HepG2 (cell line): ENCODE data around the gene LHX1. TPM values are rescaled to one million over a fixed set of nuclear protein-coding genes. Genes with fewer than 3 reads are reported as not detected.

ENCODE experiments used
- ATF4 ChIP-seq, 2 experiments: fragments of 450-650 bp in 1 of 2; sonication (generic) in 1 of 2; formaldehyde crosslinking; IDR thresholded peaks; 2 replicates each; pipeline versions ENCODE4 v1.5.0 to v1.8.0; 2020 to 2022; ENCODE audit warnings: mild to moderate bottlenecking in 1 of 2, missing genetic modification reagents in 1 of 2
- CENPX ChIP-seq: sonication (generic); formaldehyde crosslinking; IDR thresholded peaks from 2 replicates; pipeline ENCODE4 v1.9.0; 2021; ENCODE audit warnings: mild to moderate bottlenecking, missing genetic modification reagents, moderate library complexity
- FOXP1 ChIP-seq, 2 experiments: fragments of 450-650 bp in 1 of 2; IDR thresholded peaks; 2 replicates each; pipeline ENCODE4 v1.6.1; 2017 to 2018; ENCODE audit warnings: antibody characterized with exemption in 1 of 2
- HMGA1 ChIP-seq: sonication (generic); formaldehyde crosslinking; conservative IDR thresholded peaks from 2 replicates; pipeline ENCODE4 v1.4.0; 2020; ENCODE audit warnings: missing genetic modification reagents
- IRF2 ChIP-seq: IDR thresholded peaks from 2 replicates; pipeline ENCODE4 v1.6.1; 2018; ENCODE audit warnings: missing genetic modification reagents, missing compliant biosample characterization
- KMT2B ChIP-seq: IDR thresholded peaks from 2 replicates; pipeline ENCODE4 v1.6.1; 2016; ENCODE audit warnings: missing genetic modification reagents, missing compliant biosample characterization
- MNT ChIP-seq: fragments of 450-650 bp; IDR thresholded peaks from 2 replicates; pipeline ENCODE4 v1.6.1; 2016
- NR3C1 ChIP-seq: sonication (generic); formaldehyde crosslinking; IDR thresholded peaks from 2 replicates; pipeline ENCODE4 v1.4.0; 2020; ENCODE audit warnings: missing genetic modification reagents
- REPIN1 ChIP-seq: sonication (generic); formaldehyde crosslinking; IDR thresholded peaks from 2 replicates; pipeline ENCODE4 v1.8.0; 2022; ENCODE audit warnings: missing genetic modification reagents, low read depth, mild to moderate bottlenecking, borderline replicate concordance
- RERE ChIP-seq: IDR thresholded peaks from 2 replicates; pipeline ENCODE4 v1.6.1; 2016; ENCODE audit warnings: low read depth, missing genetic modification reagents, missing compliant biosample characterization
- ZGPAT ChIP-seq: IDR thresholded peaks from 2 replicates; pipeline ENCODE4 v1.6.1; 2016; ENCODE audit warnings: mild to moderate bottlenecking
- ZNF605 ChIP-seq: sonication (generic); formaldehyde crosslinking; IDR thresholded peaks from 2 replicates; pipeline ENCODE4 v1.8.0; 2022; ENCODE audit warnings: mild to moderate bottlenecking, missing genetic modification reagents
- ZNF720 ChIP-seq: sonication (generic); formaldehyde crosslinking; IDR thresholded peaks from 2 replicates; pipeline ENCODE4 v1.4.0; 2020; ENCODE audit warnings: missing genetic modification reagents
- polyA plus RNA-seq, 8 experiments: library from polyadenylated mRNA; depleted of rRNA in 3 of 8; stranded (reverse) in 7 of 8; unstranded in 1 of 8; fragments of >200 nt; fragmentation: Illumina TruSeq in 4 of 8; extraction: Trizol in 4 of 8; gene quantifications; 2 replicates each; pipeline versions ENCODE4 v1.2.1 to v1.2.3, GENCODE V29; 2011 to 2016; ENCODE audit warnings: low read depth in 4 of 8, missing spikeins in 1 of 8, mixed read lengths in 1 of 8; ENCODE audit not compliant: insufficient read depth in 1 of 8
- total RNA-seq, 5 experiments: library from RNA; depleted of rRNA; stranded (reverse); fragments of >200 nt; fragmentation: Illumina TruSeq; extraction: Trizol; gene quantifications; 2 replicates each; pipeline ENCODE4 v1.2.3, GENCODE V29; 2016; ENCODE audit warnings: low read depth in 1 of 5

The LHX1 gene
- total and polyA plus RNA-seq, 2 of the 13 experiments (the other 11 are each of a cell fraction or from before 2014, with no cell fraction given) = not detected

GRCh38 chr17:36907407-36907806, 29.9 kb upstream of the LHX1 start (continued):
- TF ChIP-seq RERE (CRISPR knock-in tag) = no peak
- TF ChIP-seq REPIN1 (CRISPR knock-in tag) = no peak
- TF ChIP-seq CENPX (CRISPR knock-in tag) = no peak
- no peak for TF ChIP-seq ZNF605 (CRISPR knock-in tag)
- TF ChIP-seq ZGPAT (CRISPR knock-in tag) = no peak
- TF ChIP-seq ZNF720 (CRISPR knock-in tag) = no peak
- no peak for TF ChIP-seq KMT2B
- TF ChIP-seq IRF2 (CRISPR knock-in tag) = no peak
- no peak for TF ChIP-seq FOXP1 (IDR thresholded peaks at IDR 0.05)
- no peak for TF ChIP-seq FOXP1 (CRISPR knock-in tag; IDR thresholded peaks at IDR 0.05)
- no peak for TF ChIP-seq NR3C1 (CRISPR knock-in tag)
- no peak for TF ChIP-seq ATF4 (CRISPR knock-in tag; IDR thresholded peaks at IDR 0.05)
- TF ChIP-seq MNT = no peak
- no peak for TF ChIP-seq HMGA1
